Measurements from ENCODE around the gene XRCC3.

- TF ChIP-seq, protein P1, sequence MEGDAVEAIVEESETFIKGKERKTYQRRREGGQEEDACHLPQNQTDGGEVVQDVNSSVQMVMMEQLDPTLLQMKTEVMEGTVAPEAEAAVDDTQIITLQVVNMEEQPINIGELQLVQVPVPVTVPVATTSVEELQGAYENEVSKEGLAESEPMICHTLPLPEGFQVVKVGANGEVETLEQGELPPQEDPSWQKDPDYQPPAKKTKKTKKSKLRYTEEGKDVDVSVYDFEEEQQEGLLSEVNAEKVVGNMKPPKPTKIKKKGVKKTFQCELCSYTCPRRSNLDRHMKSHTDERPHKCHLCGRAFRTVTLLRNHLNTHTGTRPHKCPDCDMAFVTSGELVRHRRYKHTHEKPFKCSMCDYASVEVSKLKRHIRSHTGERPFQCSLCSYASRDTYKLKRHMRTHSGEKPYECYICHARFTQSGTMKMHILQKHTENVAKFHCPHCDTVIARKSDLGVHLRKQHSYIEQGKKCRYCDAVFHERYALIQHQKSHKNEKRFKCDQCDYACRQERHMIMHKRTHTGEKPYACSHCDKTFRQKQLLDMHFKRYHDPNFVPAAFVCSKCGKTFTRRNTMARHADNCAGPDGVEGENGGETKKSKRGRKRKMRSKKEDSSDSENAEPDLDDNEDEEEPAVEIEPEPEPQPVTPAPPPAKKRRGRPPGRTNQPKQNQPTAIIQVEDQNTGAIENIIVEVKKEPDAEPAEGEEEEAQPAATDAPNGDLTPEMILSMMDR (IDR thresholded peaks at IDR 0.05) = no peak
- TF ChIP-seq POLR2A (IDR thresholded peaks at IDR 0.05) = no peak
Observed at GRCh38 chr14:103729496-103730448, 14.5 kb upstream of the XRCC3 start.
